GM18858 (cell line): ENCODE measurements around the gene NCF4.

Experiments
- ATAC-seq: cut with Tn5 transposase; IDR thresholded peaks from one replicate; pipeline ENCODE4 v1.9.1; 2021; ENCODE audit not compliant: unreplicated experiment

The NCF4 gene

DNA sequence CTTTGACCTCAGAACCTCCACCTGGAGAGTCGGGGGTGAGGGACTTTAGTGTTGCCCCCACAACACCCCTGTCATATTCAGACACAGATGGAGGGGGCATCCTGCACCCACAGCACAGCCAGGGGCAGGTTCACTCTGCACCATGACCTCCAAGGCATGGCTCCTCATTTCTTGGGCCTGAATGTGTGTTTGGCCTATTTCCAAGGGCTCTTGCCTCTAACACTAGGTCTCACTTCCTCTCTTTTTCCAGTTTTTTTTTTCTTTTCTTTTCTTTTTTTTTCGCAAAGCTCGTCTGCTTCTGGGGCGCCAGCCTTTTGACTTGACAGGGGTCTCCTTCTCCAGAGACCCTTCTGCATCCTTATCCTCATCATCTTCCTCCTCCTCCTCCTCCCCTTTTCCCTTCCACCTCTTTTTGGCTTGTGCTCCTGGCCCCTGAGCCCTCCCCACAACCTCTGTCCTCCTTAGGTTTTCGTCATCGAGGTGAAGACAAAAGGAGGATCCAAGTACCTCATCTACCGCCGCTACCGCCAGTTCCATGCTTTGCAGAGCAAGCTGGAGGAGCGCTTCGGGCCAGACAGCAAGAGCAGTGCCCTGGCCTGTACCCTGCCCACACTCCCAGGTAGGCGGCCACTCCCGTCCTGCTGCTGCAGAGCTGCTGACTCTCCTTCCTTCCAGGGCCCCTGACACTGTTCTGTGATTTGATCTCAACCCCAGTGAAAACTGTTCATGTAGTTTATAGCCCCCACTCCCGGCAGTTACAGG is 3.8 kb downstream of the NCF4 start:
- no peak for ATAC-seq

DNA sequence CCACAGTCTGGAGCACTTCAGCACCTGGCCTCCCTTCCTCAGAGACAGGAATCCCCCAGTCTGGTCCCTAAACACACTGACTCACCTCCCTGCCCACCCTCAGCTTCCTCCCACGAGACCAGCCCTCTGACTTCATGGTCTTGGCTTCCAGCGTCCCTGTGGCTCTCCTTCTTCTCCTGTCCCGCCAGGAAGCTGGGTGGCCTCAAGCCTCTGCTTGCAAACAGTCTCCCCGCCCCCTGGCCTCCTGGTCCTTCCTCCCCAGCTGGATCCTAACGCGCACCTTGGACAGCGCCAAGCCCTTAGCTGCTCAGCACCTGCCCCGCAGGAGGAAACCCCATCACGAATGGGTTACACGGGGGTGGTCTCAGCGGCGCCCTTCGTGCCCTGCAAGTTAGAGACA is 4.5 kb downstream of the NCF4 start:
- no peak for ATAC-seq

DNA sequence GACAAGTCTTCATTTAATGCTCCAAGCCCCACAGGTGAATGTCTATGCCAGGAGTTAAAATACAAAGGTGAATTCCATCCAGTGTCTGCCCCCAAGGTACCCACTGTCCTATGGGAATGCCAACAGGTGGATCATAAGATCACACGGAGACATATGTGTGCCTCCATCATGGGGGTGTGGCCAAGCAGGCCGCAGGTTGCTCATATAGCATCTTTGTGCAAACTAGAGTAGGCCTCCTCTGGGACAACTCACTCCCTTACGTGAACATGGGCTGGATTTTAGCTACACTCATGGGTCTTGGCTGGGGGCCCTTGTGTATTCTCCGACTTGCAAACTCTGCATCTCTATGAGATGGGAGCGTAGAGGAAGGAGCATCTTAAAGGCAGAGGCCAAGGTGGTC is 6.9 kb downstream of the NCF4 start:
- ATAC-seq: no peak

DNA sequence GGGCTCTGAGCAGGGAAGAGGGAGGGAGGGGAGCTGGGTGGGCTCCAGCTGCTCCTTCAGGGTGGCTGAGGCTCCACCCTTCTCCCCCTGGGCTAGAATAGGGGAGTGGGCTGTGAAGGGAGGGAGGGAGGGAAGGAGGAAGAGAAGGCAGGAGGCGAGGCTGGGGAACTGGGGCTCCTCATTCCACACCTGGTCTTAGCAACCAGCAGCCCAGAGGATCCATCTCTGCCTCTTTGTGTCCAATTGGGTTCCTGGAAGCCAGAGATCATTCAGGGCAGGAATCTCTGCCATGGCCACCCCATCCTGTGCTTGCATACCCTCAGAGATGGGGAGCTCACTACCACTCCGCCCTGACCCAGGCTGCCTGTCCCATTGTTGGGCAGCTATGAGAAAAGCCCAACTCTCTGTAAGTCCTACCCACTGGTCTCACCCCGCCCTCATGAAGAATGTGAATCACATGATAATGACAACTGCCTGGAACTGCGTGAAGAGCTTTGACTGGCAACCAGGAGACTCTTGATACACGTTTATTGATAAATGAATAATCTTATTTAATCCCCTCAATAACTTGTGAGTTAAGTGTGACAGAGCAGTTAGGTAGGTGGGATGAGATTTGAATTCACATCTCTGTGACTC is 7.9 kb downstream of the NCF4 start:
- no peak for ATAC-seq

DNA sequence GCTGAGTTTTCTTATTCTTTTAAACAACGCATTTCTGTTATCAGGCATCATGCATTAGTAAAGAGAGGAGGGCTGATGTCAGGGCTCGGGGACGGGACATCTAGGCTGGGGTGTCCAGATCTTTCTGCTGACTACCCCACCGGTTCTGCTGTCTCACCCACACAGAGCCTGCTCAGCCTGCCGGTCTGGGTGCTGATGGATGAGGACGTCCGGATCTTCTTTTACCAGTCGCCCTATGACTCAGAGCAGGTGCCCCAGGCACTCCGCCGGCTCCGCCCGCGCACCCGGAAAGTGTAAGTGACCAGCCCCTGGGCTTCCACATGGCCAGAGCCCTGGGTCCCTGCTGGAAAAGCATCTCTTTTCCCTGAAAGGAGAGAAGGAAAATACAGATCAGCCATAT is 9.4 kb downstream of the NCF4 start:
- ATAC-seq: no peak

DNA sequence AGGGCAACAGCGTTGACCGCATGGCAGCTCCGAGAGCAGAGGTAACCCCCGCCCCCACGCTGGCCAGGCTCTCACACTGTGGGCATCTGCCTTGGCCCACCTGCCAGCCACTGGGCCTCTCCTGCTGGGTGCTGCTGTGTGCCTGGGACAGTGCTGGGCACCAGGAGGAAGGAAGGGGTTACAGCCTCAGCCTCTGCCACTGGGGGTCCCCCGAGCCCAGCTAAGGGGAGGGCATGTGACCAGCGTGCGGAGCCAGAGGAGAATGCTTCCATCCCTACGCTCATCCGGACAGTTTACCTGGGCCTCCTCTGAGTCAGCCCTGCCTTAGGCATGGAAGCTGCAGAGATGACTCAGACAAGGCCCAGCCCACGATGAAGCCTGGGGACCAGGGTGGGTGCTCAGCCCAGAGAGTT is 10.9 kb downstream of the NCF4 start:
- ATAC-seq: no peak

DNA sequence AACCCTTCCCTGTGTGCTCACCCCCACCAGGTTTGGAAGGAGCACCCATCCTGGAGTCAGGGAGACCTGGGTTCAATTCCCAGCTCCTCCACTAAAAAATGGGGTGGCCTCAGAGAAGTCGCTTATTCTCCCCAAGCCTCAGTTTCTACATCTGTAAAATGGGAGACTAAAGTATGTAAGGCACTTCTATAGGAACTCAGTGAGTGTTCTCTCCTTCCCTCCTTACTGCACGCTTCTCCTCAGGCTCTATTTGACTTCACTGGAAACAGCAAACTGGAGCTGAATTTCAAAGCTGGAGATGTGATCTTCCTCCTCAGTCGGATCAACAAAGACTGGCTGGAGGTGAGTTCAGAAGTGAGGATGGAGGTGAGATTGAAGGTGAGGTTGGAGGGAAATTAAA is 11.3 kb downstream of the NCF4 start:
- no peak for ATAC-seq

DNA sequence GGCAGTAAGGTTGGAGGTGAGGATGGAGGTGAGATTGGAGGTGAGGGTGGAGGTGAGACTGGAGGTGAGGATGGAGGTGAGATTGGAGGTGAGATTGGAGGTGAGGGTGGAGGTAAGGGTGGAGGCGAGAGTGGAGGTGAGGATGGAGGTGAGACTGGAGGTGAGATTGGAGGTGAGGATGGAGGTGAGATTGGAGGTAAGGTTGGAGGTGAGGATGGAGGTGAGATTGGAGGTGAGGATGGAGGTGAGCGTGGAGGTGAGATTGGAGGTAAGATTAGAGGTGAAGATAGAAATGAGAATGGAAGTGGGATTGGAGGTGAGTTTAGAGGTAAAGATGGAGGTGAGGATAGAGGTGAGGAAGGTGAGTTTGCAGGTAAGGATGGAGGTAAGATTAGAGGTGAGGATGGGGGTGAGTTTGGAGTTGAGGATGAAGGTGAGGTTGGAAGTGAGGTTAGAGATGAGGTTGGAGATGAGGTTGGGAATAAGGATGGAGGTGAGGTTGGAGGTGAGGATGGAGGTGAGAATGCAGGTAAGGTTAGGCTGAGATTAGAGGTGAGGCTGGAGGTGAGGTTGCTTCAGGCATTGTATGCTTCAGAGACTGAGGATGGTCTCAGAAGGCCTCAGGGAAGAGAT is 12.2 kb downstream of the NCF4 start:
- ATAC-seq: no peak

DNA sequence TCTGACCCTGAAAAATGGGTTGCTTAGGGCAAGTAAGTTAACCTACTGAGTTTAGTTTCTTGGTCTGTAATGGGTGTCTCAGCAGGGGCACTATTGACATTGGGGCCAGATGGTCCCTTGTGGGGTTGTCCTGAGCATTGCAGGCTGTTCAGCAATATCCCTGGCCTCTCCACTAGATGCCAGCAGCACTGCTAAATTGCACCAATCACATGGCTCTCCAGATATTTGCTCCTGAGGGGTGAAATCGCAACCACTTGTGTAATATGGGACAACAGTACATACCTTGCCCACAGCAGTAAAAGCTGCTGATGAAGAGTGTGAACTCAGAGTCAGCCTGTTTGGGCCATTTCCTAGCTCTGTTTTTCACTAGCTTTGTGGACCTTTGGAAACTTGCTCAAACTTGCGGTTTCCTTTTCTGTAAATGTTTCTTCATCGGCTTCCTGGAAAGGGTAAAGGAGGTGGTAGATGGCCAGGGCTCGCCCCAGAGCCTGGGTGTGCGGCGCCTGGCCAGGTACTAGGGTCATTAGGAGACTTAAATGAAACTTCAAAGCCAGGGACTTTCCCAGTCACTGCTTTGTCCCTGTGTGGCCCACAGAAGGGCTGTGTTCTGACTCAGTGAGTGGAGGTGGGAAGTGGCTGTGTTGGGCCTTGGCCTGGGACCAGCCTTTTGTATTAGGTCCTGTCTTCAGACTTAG is 13.0 kb downstream of the NCF4 start:
- no peak for ATAC-seq

DNA sequence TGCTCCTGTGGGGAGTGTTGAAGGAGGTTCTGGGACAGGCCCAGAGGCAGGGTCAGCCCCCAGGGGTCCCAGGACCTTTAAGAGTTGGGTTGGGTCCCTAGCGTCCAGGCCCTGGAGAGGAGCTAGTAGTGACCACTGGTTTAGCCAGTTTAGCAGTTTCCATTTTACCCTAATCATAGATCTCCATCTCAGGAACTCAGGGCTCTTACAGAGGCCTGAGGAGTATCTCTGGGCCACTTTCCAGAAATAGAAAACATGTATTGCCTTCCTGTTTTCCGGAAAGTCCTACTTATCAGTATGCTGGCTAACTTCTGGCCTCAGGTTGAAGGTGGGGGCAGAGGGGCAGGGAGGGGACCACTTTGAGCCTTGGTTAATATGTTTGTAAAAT is 13.5 kb downstream of the NCF4 start:
- no peak for ATAC-seq

DNA sequence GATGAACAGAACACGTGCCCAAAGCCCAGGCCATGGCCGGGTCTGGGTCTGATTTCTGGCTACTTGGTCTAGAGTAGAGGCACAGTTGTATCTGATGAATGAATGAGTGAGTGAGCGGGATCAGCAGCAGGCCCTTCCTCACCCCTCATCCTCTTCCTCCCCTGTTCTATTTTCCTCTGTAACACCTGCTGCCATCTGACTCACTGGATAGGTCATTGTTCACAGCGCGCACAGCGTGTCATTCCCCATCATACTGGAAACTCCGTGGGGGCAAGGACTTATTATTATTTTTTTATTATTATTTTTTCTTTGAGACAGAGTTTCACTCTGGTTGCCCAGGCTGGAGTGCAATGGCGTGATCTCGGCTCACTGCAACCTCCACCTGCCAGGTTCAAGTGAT is 13.9 kb downstream of the NCF4 start:
- ATAC-seq: no peak

DNA sequence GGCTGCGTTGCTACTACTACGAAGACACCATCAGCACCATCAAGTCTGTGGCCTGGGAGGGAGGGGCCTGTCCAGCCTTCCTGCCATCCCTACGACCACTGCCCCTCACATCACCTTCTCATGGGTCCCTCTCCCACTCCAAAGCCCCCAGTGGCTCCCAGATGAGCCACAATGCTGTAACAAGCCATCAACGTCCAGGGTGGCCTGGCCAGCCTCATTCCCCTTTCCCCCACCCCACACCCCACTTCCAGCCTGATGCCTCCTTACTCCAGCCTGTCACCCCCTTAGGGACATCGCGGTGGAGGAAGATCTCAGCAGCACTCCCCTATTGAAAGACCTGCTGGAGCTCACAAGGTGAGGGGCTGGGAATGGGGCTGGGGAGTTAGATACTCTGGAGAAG is 14.9 kb downstream of the NCF4 start:
- ATAC-seq: no peak

DNA sequence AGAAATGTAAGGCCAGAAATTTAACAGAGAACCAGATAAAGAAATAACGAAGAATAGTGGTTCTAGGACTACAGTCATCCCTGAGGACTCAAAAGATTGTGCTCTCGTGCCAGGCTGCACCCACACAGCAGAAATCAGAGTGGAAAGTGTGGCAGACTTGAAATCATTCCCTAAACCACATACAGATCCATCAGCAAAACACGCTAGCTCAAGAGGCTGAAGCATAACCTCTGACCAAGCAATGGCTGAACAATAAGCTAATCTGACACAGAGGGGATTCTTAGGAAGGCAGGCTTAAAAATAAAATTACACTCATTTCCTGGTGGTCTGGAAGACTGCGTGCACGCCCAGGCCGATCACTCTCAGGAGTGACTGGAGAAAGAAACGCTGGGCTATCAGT is 19.0 kb downstream of the NCF4 start:
- ATAC-seq: no peak

DNA sequence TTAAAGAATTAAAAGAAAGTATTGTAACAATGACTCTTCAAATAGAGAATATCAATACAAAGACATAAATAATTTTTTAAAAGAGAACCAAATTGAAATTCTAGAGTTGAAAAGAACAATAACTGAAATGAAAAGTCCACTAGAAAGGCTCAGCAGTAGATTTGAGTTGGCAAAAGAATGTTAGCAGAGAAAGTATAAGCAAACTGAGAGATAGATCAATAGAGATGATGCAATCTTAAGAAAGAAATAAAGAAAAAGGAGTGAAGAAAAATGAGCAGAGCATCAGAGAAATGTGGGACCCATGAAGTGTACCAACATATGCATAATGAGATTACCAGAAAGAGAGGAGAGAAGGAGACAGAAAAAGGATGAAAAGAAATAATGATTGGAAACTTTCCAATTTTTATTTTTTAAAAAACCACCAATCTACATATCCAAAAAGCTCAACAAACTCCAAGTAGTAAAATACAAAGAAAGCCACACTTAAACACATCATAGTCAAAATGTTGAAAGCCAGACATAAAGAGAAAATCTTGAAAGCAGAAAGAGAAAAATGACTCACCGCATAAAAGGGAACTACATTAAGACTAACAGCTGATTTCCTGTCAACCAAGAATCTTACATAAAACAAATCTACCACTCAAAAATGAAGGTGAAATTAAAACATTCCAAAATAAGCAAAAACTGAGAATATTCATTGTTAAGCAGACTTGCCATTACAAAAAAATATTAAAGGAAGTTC is 20.9 kb downstream of the NCF4 start:
- ATAC-seq: no peak

DNA sequence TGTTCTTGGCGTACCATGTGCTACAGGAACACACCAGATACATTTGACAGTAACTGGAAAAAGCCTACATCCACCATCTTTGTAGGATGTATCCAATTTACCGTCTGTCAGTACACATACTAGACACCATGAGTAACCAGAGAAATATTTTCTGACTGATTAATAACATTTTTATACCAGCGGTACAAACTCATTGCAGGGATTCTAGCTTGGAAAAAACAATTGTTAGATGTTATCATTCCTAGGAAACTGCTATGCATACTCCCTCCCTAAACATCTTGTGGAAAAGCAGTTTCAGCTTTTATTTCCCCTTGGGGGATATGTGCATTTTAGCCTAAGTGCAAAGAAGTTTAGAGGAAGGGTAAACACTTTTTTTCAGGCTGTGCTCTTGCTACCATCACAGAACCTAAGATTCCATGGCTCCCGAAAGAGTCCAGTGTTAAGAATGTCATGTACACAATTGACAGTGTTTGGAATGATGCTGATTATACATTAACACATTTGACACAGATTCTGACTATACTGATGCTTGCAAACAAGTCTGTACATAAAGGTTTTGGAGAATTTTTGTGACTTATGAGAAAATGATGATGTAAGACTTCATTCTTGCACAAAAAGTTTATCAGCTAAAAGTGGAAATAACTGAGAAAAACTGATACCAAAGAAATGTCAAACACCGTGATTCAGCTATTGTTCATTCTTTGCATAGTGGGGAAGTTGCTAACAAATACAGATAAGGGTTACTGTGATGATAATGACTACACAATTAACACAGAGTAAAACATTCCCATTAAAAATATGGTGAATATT is 23.7 kb downstream of the NCF4 start:
- no peak for ATAC-seq

DNA sequence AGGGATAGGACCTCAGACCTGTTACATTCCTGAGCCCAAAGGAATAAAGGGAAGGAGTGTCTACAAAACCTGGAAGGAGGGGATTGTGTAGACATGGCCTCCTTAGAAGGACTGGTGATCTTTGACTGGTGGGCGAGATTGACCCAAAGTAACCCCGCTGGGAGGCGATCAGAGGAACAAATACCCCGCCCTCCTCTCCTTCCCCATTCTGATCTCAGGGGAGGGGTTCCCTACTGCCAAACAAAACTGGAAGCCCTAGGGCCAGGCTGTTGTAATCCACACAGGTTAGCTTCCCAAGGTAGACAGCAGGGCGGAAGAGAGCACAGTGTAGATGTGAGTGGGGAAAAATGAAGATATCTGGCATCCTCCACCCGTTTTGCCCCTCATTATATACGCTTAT is 24.7 kb downstream of the NCF4 start:
- no peak for ATAC-seq

DNA sequence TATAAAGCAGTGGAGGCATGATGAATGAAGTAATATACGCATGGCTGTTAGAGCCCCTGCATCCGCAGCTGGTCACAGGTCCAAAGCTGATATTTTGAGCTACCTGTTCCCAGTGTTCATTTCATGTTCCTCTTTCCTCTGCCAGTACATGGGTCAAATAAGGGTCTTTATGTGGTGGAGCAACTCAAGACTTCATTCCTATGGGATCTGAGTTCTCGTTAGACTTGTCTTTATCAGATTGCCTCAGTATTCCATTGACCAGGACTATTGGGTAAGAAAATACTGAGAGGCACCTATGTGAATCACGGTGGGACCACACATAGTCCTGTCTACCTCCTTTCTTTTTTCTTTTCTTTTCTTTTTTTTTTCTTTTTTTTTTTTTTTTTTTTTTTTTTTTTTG is 25.2 kb downstream of the NCF4 start:
- no peak for ATAC-seq

DNA sequence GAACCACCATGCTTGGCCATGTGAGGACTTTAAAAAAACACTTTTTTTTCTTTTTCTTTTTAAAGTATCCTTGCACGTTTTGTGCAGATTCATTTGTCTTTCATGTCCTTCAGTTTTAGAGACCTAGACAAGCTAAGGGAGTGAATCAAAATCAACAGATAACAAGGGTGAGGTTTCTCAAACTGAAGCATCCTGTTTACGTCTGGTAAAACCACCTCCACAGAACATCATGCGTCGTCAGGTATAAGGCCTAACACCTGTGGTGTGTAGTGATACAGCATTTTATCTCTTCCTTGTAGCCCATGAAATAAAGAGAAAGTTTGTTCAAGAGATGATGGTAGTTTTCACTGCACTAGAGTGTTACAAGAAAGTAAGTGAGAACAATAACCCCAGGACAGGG is 26.4 kb downstream of the NCF4 start:
- no peak for ATAC-seq

DNA sequence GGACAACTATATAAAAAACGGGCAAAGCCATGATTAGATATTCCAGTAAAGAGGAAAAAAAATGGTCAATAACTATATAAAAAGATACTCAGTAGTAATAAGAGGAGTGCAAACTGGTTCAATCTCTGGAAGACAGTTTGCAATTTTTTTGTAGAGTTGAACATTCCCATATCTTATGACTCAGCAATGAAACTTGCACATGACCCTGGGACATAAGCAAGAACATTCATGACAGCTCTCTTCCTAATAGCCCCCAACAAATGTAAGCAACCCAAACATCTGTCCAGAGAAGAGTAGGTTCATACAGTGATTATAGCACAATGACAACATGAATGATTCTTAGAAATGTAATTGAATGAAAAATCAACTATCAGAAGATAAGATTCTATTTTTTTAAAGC is 30.8 kb downstream of the NCF4 start:
- no peak for ATAC-seq

DNA sequence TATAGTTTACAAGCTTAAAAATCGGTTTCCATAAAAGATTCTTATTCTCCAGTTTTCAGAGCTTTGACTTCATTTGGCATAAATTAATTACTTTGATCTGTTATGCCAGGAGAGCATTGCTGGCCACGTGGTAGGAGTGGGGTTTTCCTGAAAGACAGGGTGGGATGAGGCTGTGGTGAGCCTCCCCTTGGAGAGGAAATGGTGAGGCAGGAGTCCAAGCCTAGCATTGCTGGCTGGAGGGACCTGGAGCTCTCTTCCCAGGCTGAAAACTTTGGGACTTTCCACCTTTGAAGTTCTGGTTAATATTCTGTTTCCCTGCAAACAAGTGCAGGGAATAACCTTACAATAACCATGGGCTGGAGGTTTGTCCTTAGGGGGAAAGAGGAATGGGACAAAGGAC is 31.5 kb downstream of the NCF4 start:
- no peak for ATAC-seq
